Epithelial cell of esophagus (primary cell): ENCODE data around the gene SHC1.

Source experiments
- DNase-seq: peaks from one replicate; pipeline ENCODE4 v3.0.0; 2010; ENCODE audit warnings: low read depth
- H3K4me3 ChIP-seq: 2 replicates; pipeline ENCODE4 v1.5.1; 2011; ENCODE audit warnings: mild to moderate bottlenecking, low read length, control low read depth
- TF ChIP-seq, protein P1 (sequence below): IDR thresholded peaks from 2 replicates; pipeline ENCODE4 v1.5.1; 2011; ENCODE audit warnings: low read depth, mild to moderate bottlenecking, low read length, control low read depth, inconsistent platforms; ENCODE audit not compliant: insufficient read depth; ENCODE audit errors: missing control alignments

SHC1 gene

DNA sequence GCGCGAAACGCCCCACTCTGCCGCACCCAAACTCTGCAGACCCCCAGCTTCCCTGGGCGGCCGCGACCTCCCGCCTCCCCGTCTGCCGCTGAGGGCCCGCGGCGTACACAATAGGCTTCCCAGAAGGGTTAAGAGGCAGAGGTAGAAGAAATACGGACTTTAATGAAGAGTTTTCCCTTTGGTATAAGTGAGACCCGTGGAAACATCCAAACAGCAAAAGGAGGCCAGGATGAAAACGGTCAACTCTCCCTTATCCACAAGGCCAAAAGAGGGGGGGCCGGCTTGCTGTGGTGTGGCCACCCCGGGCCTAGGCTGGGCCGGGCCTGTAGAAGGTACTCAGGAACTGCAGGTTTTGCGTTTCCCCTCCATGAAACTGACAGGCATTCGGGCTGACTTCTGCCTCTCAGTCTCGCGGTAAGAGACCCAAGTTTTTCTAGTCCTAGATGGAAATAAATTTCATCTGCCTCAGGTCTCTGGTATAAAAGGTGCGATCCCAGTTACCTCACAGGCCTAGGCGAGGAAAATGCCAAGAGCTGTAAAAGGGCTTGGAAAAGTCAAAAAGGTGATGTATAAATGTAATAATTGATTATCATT, 8.3 kb downstream of the SHC1 start:
- H3K4me3 ChIP-seq, result peak overlapping the region; percentile 64
- TF ChIP-seq, protein P1, sequence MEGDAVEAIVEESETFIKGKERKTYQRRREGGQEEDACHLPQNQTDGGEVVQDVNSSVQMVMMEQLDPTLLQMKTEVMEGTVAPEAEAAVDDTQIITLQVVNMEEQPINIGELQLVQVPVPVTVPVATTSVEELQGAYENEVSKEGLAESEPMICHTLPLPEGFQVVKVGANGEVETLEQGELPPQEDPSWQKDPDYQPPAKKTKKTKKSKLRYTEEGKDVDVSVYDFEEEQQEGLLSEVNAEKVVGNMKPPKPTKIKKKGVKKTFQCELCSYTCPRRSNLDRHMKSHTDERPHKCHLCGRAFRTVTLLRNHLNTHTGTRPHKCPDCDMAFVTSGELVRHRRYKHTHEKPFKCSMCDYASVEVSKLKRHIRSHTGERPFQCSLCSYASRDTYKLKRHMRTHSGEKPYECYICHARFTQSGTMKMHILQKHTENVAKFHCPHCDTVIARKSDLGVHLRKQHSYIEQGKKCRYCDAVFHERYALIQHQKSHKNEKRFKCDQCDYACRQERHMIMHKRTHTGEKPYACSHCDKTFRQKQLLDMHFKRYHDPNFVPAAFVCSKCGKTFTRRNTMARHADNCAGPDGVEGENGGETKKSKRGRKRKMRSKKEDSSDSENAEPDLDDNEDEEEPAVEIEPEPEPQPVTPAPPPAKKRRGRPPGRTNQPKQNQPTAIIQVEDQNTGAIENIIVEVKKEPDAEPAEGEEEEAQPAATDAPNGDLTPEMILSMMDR, result no peak

DNA sequence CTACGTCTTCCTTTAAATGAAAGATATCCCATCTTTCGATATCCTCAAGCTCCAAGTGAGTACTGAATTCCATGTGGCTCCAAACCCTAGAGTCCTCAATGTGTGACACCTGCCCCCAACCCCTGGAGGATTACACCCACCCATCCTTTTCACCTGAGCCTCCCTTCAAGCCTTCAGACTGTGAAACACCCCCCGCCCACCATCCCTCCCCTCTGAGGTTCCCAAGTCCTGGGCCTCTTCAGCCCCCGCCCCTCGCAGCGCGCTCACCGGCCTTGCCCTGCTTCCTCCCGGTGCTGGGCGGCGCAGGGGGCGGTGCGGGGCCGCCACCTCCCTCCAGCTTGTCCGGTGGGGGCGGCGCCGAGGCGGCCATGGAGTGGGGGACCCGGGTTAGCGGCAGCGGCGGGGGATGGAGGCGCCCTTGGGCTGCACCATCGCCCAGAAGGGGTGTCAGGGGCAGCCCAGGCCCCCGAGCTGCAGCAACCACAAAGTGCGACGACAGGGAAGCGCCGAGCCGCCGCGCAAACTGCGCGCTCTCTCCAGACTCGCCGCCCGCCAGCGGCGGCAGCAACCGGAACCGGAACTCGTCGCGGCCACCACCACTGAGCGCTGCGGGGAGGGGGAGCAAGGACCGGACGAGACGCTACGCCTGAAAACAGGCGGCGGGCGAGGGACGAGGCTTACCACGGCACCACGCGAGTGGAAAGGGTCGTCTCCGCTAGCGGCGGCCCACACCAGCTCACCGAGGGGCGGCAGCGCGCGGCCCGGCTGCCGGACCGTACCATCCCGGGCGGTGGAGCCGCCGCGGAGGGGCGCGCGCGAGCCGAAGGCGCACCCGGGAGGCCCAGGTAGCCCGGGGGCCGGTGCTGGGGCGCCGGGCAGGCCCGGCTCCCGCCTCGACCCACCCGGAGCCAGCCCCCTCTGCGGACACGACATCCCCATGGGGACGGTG, 9.1 kb downstream of the SHC1 start, which contains the start of gene PYGO2:
PYGO2 (minus strand) TSS at position 576 of the 949 bp plus-strand sequence; CDS start at position 370, 206 bp downstream.
- peak; percentile 80 for DNase-seq
- peak within 1 kb of the TSS; percentile 64 for H3K4me3 ChIP-seq
- TF ChIP-seq, protein P1, result no peak

More for the DNA sequence above, 8.3 kb downstream of the SHC1 start:
- DNase-seq, result peak; percentile 42

DNA sequence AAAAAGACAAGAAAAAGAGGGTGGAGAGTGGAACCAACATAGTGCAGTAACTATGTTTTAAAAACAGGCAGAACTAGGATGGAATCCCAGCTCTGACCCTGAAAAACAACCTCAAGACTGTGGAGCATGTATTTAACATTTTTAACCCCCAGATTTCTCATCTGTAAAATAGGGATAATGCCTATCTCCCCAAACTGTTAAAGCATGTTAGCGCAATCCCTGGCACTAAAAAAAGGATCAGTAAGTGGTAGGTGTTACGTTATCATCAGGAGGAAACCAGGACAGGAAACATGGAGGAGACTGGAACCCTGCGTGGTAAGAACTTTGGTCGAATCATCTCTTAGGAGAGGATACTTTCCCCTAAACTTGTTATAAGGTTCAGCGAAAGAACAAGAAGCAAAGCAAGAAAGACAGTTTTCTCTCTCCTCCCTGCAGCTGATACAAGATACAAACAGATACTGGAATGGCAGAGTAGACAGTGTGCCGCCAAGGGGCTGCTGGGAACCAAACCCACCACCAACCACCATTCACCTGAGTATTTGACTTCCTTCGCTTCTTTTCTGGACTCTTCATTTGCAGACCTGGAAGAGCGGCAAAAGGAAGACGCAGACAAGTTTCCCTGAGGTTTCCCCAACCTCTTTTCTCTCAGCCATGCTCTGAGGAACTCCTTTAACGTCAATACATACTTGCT, 10.0 kb downstream of the SHC1 start:
- DNase-seq, result no peak
- TF ChIP-seq, protein P1, result no peak
- H3K4me3 ChIP-seq, result peak overlapping the region; percentile 64

DNA sequence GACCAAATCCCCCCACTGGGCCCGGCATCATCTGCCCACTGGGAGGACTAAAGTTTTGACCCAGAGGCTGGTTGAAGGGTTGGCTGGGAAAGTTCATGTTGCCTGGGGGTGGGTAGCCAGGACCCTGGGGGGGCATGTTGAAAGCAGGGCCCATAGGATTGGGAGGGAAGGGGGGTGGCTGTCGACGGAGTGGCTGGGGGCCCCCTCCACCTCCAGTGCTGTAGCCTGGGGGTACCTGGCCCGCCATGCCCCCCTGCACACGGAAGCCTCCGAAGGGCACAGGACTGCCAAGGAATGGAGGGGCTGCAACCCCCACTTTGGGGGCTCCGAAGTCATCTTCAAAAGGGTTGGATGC, 11.1 kb downstream of the SHC1 start:
- no peak overlapping the region for H3K4me3 ChIP-seq
- no peak for DNase-seq
- TF ChIP-seq, protein P1, result no peak

DNA sequence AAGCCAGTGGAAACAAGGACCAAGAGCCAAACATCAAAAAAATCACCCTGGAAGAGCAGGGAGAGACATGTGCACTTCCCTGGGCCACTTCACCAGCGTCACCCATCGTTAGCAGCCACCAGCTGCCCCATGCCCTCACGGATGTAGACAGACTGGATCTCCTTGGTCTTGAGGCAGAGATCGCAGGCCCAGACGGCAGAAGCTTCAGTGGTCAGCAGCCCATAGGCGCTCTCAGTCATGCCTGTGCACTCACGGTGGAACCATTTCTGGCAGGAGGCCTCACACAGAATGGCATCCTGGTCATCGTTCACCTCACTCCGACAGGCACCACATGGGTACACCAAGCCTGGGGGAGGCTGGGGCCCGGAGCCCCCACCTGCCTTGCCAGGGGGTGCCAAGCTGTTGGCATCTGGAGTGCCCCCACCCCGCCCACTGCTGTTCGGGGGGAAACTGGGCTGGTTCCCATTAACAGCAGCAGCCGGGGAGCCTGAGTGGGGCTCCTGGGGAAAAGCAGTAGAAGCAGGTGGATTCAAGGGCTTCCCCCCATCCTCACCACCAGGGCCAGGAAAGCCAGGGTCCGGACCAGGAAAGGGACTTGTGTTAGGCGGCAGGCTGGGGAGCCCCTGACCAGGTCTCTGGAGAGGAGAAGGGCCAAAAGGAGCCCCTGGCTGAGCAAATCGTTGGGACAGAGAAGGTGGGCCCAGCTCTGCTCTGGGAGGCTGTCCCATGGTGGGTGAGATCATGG, 11.7 kb downstream of the SHC1 start:
- TF ChIP-seq, protein P1, result no peak
- DNase-seq, result no peak
- no peak overlapping the region for H3K4me3 ChIP-seq

DNA sequence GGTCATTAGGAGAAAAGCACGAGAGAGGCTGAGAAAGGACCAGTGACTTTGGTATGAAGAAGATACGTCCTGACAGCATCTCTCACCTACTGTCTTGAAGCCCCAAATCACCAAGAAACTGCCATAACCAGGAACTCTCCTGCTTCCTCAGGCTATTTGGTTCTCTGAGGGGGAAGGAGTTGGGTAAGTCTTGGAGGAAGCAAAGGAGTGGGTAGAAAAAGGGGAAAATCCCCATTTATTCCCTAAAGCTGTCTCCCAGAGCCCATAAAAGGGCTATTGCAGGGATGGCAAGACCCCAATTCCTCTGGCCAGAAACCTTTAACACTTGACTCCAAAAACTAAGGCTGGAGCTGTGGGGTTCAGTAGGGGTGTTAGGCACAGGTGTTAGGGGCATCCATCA, 12.5 kb downstream of the SHC1 start:
- DNase-seq, result no peak
- TF ChIP-seq, protein P1, result no peak
- no peak overlapping the region for H3K4me3 ChIP-seq
